GM10847 (cell line): ENCODE data around the gene HS3ST2.

Source experiments
- POLR2A ChIP-seq: IDR thresholded peaks from 2 replicates; pipeline ENCODE4 v1.6.1; 2011; ENCODE audit not compliant: insufficient read length; ENCODE audit errors: extremely low read depth

The HS3ST2 gene

GRCh38 chr16:22849517-22849916 is 35.6 kb downstream of the HS3ST2 start:
- TF ChIP-seq POLR2A: no peak

- no peak for TF ChIP-seq POLR2A
Measured at GRCh38 chr16:22855231-22855630, 41.3 kb downstream of the HS3ST2 start.

GRCh38 chr16:22857296-22858025 is 43.5 kb downstream of the HS3ST2 start:
- no peak for TF ChIP-seq POLR2A

- TF ChIP-seq POLR2A: no peak
Measured at GRCh38 chr16:22859925-22860324, 46.0 kb downstream of the HS3ST2 start.

GRCh38 chr16:22861580-22861979 is 47.6 kb downstream of the HS3ST2 start:
- no peak for TF ChIP-seq POLR2A

GRCh38 chr16:22862046-22862445 is 48.1 kb downstream of the HS3ST2 start:
- no peak for TF ChIP-seq POLR2A

- TF ChIP-seq POLR2A: no peak
Measured at GRCh38 chr16:22864375-22864774, 50.4 kb downstream of the HS3ST2 start.

- TF ChIP-seq POLR2A: no peak
Measured at GRCh38 chr16:22868593-22869224, 54.7 kb downstream of the HS3ST2 start.

GRCh38 chr16:22871861-22872260 is 57.9 kb downstream of the HS3ST2 start:
- no peak for TF ChIP-seq POLR2A

GRCh38 chr16:22874394-22874793 is 60.4 kb downstream of the HS3ST2 start:
- no peak for TF ChIP-seq POLR2A

- no peak for TF ChIP-seq POLR2A
Measured at GRCh38 chr16:22878955-22879354, 65.0 kb downstream of the HS3ST2 start.

- no peak for TF ChIP-seq POLR2A
Measured at GRCh38 chr16:22879466-22879865, 65.5 kb downstream of the HS3ST2 start.

- no peak for TF ChIP-seq POLR2A
Measured at GRCh38 chr16:22882981-22883380, 69.0 kb downstream of the HS3ST2 start.

GRCh38 chr16:22885951-22886350 is 72.0 kb downstream of the HS3ST2 start:
- no peak for TF ChIP-seq POLR2A

- no peak for TF ChIP-seq POLR2A
Measured at GRCh38 chr16:22886927-22887326, 73.0 kb downstream of the HS3ST2 start.

- no peak for TF ChIP-seq POLR2A
Measured at GRCh38 chr16:22887445-22887844, 73.5 kb downstream of the HS3ST2 start.

- TF ChIP-seq POLR2A: no peak
Measured at GRCh38 chr16:22888791-22889190, 74.8 kb downstream of the HS3ST2 start.
